OCI-LY1 (cell line): ENCODE results near the gene ZG16B.

Experiments
- H2AFZ ChIP-seq: fragments of 200-600 bp; sonication (generic), shearing (Covaris generic); 2 replicates; pipeline ENCODE4 v1.6.0; 2014; ENCODE audit warnings: antibody characterized with exemption, mild to moderate bottlenecking, low read length
- H3F3A ChIP-seq: fragments of 200-600 bp; sonication (generic), shearing (Covaris generic); 2 replicates; pipeline ENCODE4 v1.6.0; 2014; ENCODE audit warnings: mild to moderate bottlenecking, antibody characterized with exemption, low read length, moderate library complexity; ENCODE audit not compliant: insufficient read depth
- H3K27ac ChIP-seq: fragments of 200-600 bp; sonication (generic); 2 replicates; pipeline ENCODE4 v1.5.1; 2014; ENCODE audit warnings: low read length, mixed run types, mild to moderate bottlenecking, low read depth; ENCODE audit not compliant: poor library complexity, severe bottlenecking
- H3K27me3 ChIP-seq: fragments of 200-600 bp; sonication (generic); 2 replicates; pipeline ENCODE4 v1.6.0; 2014; ENCODE audit warnings: antibody characterized with exemption, mild to moderate bottlenecking, low read length, moderate library complexity; ENCODE audit not compliant: insufficient read depth
- H3K36me3 ChIP-seq: fragments of 200-600 bp; sonication (generic); 2 replicates; pipeline ENCODE4 v1.6.1; 2014; ENCODE audit warnings: mild to moderate bottlenecking, antibody characterized with exemption, low read length, moderate library complexity, mixed read lengths; ENCODE audit not compliant: insufficient read depth
- H3K4me1 ChIP-seq: fragments of 200-600 bp; sonication (generic); 2 replicates; pipeline ENCODE4 v1.5.1; 2014; ENCODE audit warnings: mild to moderate bottlenecking, low read length, moderate library complexity; ENCODE audit not compliant: insufficient read depth, severe bottlenecking
- H3K4me2 ChIP-seq: fragments of 200-600 bp; sonication (generic), shearing (Covaris generic); 2 replicates; pipeline ENCODE4 v1.6.1; 2014; ENCODE audit warnings: low read length
- H3K4me3 ChIP-seq: fragments of 200-600 bp; sonication (generic); 2 replicates; pipeline ENCODE4 v1.5.1; 2014; ENCODE audit warnings: low read length, low read depth, mild to moderate bottlenecking, mixed read lengths; ENCODE audit not compliant: poor library complexity, severe bottlenecking
- H3K79me2 ChIP-seq: fragments of 200-600 bp; shearing (Covaris generic); 2 replicates; pipeline ENCODE4 v1.6.1; 2016; ENCODE audit warnings: mixed run types, low read length, mixed read lengths; ENCODE audit not compliant: insufficient read depth
- H3K9ac ChIP-seq: fragments of 200-600 bp; sonication (generic), shearing (Covaris generic); 2 replicates; pipeline ENCODE4 v1.6.1; 2014; ENCODE audit warnings: mild to moderate bottlenecking, low read length, mixed read lengths
- H3K9me2 ChIP-seq: fragments of 200-600 bp; sonication (generic), shearing (Covaris generic); 2 replicates; pipeline ENCODE4 v1.6.1; 2014; ENCODE audit warnings: low read depth, mild to moderate bottlenecking, low read length, mixed read lengths
- H3K9me3 ChIP-seq: fragments of 200-600 bp; shearing (Covaris generic); 2 replicates; pipeline ENCODE4 v1.6.1; 2014; ENCODE audit warnings: low read length, mixed read lengths
- H4K20me1 ChIP-seq: fragments of 200-600 bp; sonication (generic), shearing (Covaris generic); 2 replicates; pipeline ENCODE4 v1.6.0; 2016; ENCODE audit warnings: mild to moderate bottlenecking, low read length; ENCODE audit not compliant: insufficient read depth
- CTCF ChIP-seq: fragments of 200-600 bp; sonication (generic), shearing (Covaris generic); IDR thresholded peaks from 2 replicates; pipeline ENCODE4 v1.5.1; 2017; ENCODE audit warnings: mild to moderate bottlenecking, antibody characterized with exemption, low read length, moderate library complexity, mixed read lengths
- EZH2 ChIP-seq: fragments of 200-600 bp; sonication (generic), shearing (Covaris generic); IDR thresholded peaks from 2 replicates; pipeline ENCODE4 v1.8.0; 2017; ENCODE audit warnings: borderline replicate concordance, mixed run types, mild to moderate bottlenecking, antibody characterized with exemption, low read length, moderate library complexity, mixed read lengths

Gene ZG16B

DNA sequence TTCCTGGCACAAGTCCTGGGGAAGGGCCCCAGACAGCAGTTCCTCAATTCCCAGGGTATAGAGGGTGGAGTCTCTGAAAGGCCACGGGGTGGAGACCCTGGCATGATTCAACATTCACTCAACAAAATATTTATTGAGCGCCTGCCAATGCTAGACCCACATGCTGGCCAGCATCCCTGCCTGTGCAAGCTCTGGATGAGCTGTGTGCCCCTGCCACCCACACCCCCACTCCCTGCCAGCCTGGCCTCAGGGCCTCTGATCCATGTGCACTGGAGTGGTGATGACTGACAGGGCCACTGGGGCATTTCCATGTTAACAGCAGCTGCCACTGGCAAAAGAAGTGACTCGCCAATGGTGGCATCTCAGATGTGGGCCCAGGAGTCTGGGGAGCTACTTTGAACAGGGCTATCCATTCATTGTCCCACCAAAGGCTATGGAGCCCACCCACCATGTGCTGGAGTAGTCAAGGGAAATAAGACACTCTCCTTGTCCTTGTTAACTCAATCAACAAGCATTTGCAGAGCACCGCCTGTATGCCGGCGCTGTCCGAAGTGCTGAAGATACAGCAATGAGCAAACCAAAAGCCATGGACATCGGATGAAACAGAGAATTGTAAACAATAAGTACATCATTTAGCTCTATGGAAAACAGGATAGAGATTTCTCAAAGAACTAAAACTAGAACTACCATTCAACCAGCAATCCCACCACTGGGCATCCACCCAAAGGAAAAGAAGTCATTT is 30.9 kb downstream of the ZG16B start:
- H3K4me1 ChIP-seq: no peaks in the 10 kb centered on the region
- no peaks in the 10 kb centered on the region for H3F3A ChIP-seq
- TF ChIP-seq EZH2: no peak
- TF ChIP-seq CTCF: no peak
- H3K27ac ChIP-seq: no peak overlapping the region
- H2AFZ ChIP-seq: no peak overlapping the region
- H3K9me2 ChIP-seq: no peaks in the 10 kb centered on the region
- H3K4me3 ChIP-seq: no peak overlapping the region
- H4K20me1 ChIP-seq: no peaks in the 10 kb centered on the region
- no peak overlapping the region for H3K4me2 ChIP-seq
- H3K27me3 ChIP-seq: no peaks in the 10 kb centered on the region; the same call in 1 of the 2 replicates
- H3K79me2 ChIP-seq: no peaks in the 10 kb centered on the region
- no peaks in the 10 kb centered on the region for H3K36me3 ChIP-seq
- no peak overlapping the region for H3K9ac ChIP-seq
- H3K9me3 ChIP-seq: no peaks in the 10 kb centered on the region

DNA sequence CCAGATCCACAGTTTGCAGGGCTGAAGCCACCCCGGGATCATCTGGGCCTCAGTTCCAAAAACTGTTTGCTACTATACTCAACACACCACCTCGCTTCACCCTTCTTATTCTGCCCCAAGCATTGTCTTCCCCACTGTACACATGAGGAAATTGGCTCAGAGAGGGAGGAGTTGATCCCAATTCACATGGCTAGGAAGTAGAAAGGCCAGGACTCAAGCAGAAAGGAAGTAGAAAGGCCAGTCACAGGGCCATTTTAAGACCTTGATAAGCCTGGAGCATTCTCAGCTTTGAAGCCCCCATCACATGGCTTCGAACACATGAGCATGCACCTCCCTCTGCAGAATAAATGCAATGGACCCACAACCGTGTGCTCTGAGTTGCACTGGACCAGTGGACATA is 35.5 kb downstream of the ZG16B start:
- H3F3A ChIP-seq: no peaks in the 10 kb centered on the region; the same call in 1 of the 2 replicates
- no peaks in the 10 kb centered on the region for H3K9me2 ChIP-seq
- H3K27me3 ChIP-seq: no peaks in the 10 kb centered on the region; the same call in 1 of the 2 replicates
- no peak overlapping the region for H3K9ac ChIP-seq
- no peak overlapping the region for H3K4me2 ChIP-seq
- peaks cover 6% of the 10 kb centered on the region for H3K4me1 ChIP-seq
- H3K79me2 ChIP-seq: no peaks in the 10 kb centered on the region
- no peaks in the 10 kb centered on the region for H3K9me3 ChIP-seq
- H3K27ac ChIP-seq: no peak overlapping the region
- TF ChIP-seq CTCF (no peak), EZH2 (no peak)
- H3K4me3 ChIP-seq: no peak overlapping the region
- H4K20me1 ChIP-seq: no peaks in the 10 kb centered on the region
- H3K36me3 ChIP-seq: no peaks in the 10 kb centered on the region
- no peak overlapping the region for H2AFZ ChIP-seq

DNA sequence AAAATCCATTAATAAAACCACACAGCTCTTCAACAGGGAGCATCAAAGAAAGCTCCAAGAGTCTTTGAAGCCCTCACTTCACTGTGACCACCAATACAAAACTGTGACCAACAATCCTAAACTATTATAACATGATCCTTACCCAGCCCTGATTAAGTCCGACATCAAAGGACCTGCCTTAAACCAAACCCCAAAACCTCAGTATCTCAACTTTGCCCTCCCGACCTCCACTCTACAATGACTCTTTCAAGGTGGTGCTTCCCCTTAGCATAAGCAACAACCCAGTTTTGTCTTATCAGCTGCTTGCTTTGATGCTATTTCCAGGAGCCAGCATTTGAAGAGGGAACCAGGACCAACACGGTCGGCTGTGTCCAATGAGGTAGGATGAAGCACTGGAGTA is 36.3 kb downstream of the ZG16B start:
- Histone ChIP-seq H3K4me2 (no peak overlapping the region), H3K9me2 (no peaks in the 10 kb centered on the region), H3K4me3 (no peak overlapping the region), H3K9me3 (no peaks in the 10 kb centered on the region), H3K9ac (no peak overlapping the region), H3K79me2 (no peaks in the 10 kb centered on the region), H3K36me3 (no peaks in the 10 kb centered on the region), H3K4me1 (peaks cover 6% of the 10 kb centered on the region), H2AFZ (no peak overlapping the region), H3K27me3 (no peaks in the 10 kb centered on the region), H3K27ac (no peak overlapping the region), H4K20me1 (no peaks in the 10 kb centered on the region), H3F3A (no peaks in the 10 kb centered on the region; the same call in 1 of the 2 replicates)
- TF ChIP-seq CTCF (no peak), EZH2 (no peak)
